Endothelial cell of umbilical vein (primary cell): ENCODE results near the gene ALKBH2. TPM values are rescaled to one million over a fixed set of nuclear protein-coding genes. Genes with fewer than 3 reads are reported as not detected.

Source experiments
- BruUV-seq: library from RNA; stranded (reverse); fragments of 400-500 nt; replicated peaks from 2 replicates; lab custom pipeline; 2021; lab: Mats Ljungman, UMichigan
- CTCF ChIA-PET: fragments of 300-600, 350-600 bp; sonication (Branson Sonifier 250); formaldehyde crosslinking; loops from one replicate; lab custom pipeline; 2021; ENCODE audit warnings: antibody characterized with exemption, inconsistent platforms; lab: Charles Lee
- POLR2A ChIA-PET: fragments of 300-600, 350-600 bp; sonication (Branson Sonifier 250); formaldehyde crosslinking; loops from one replicate; lab custom pipeline; 2021; ENCODE audit warnings: antibody characterized with exemption, inconsistent platforms; lab: Charles Lee
- DNase-seq: peaks from one replicate; pipeline ENCODE4 v3.0.0-alpha.2; 2011; ENCODE audit warnings: low read depth, low spot score
- FAIRE-seq: peaks from 2 replicates; lab custom pipeline; 2011; peaks lifted over from hg19 to GRCh38; lab: Jason Lieb, UNC
- H2AFZ ChIP-seq: 2 replicates; pipeline ENCODE4 v1.6.0; 2012; ENCODE audit warnings: low read depth, low read length, control low read depth, inconsistent platforms
- H3K27ac ChIP-seq: 2 replicates; pipeline ENCODE4 v1.5.1; 2011; ENCODE audit warnings: low read depth, mild to moderate bottlenecking, control low read depth, low read length, moderate library complexity; ENCODE audit not compliant: insufficient read depth
- H3K27me3 ChIP-seq, 2 experiments: 2 replicates each; pipeline versions ENCODE4 v1.6.0 to v1.6.1; 2011; ENCODE audit warnings: low read length in 2 of 2, mixed read lengths in 1 of 2; ENCODE audit not compliant: control insufficient read depth in 2 of 2, insufficient read depth in 2 of 2
- H3K36me3 ChIP-seq, 2 experiments: 2 replicates in 1 of 2; 3 replicates in 1 of 2; pipeline ENCODE4 v1.5.1; 2011; ENCODE audit warnings: low read length in 2 of 2, mild to moderate bottlenecking in 1 of 2, moderate library complexity in 1 of 2; ENCODE audit not compliant: control insufficient read depth in 2 of 2, insufficient read depth in 2 of 2; ENCODE audit errors: extremely low read depth in 1 of 2
- H3K4me1 ChIP-seq: 3 replicates; pipeline ENCODE4 v1.5.1; 2011; ENCODE audit warnings: mild to moderate bottlenecking, low read length; ENCODE audit not compliant: control insufficient read depth, insufficient read depth; ENCODE audit errors: extremely low read depth
- H3K4me2 ChIP-seq: 2 replicates; pipeline ENCODE4 v1.6.1; 2011; ENCODE audit warnings: low read length, control low read depth, mixed read lengths; ENCODE audit not compliant: insufficient read depth
- H3K4me3 ChIP-seq, 3 experiments: fragments of 200-600 bp in 1 of 3; sonication (generic), shearing (Covaris generic) in 1 of 3; replicated peaks in 1 of 3; 2 replicates each; pipeline ENCODE4 v1.5.1; 2011 to 2016; ENCODE audit warnings: control low read depth in 3 of 3, low read length in 3 of 3, mild to moderate bottlenecking in 2 of 3, inconsistent platforms in 1 of 3, low read depth in 1 of 3, moderate library complexity in 1 of 3; ENCODE audit not compliant: insufficient read depth in 1 of 3
- H3K79me2 ChIP-seq: 2 replicates; pipeline ENCODE4 v1.6.0; 2012; ENCODE audit warnings: low read length, inconsistent platforms; ENCODE audit not compliant: control insufficient read depth, insufficient read depth
- H3K9ac ChIP-seq: replicated peaks from 2 replicates; pipeline ENCODE3; 2011; ENCODE audit warnings: low read length, control low read depth; ENCODE audit not compliant: insufficient read depth; ENCODE audit errors: extremely low read depth
- H3K9me1 ChIP-seq: replicated peaks from 3 replicates; pipeline ENCODE4 v1.6.0; 2011; ENCODE audit warnings: mild to moderate bottlenecking, low read length; ENCODE audit not compliant: control insufficient read depth, insufficient read depth; ENCODE audit errors: extremely low read depth
- H3K9me3 ChIP-seq: replicated peaks from 2 replicates; pipeline ENCODE4 v1.5.1; 2012; ENCODE audit warnings: low read length, inconsistent platforms; ENCODE audit not compliant: control insufficient read depth, insufficient read depth
- H4K20me1 ChIP-seq: replicated peaks from 2 replicates; pipeline ENCODE3; 2011; ENCODE audit warnings: mild to moderate bottlenecking, low read length; ENCODE audit not compliant: control insufficient read depth, insufficient read depth; ENCODE audit errors: extremely low read depth
- CTCF ChIP-seq, 2 donors: IDR thresholded peaks; 1 replicate in 1 of 2; 2 replicates in 1 of 2; pipeline ENCODE4 v1.5.1; 2011; ENCODE audit warnings: low read length in 2 of 2, mild to moderate bottlenecking in 2 of 2, moderate library complexity in 2 of 2, control low read depth in 1 of 2, inconsistent platforms in 1 of 2, low read depth in 1 of 2; ENCODE audit not compliant: insufficient read depth in 1 of 2; ENCODE audit errors: extremely low read depth in 1 of 2
- EZH2 ChIP-seq: IDR thresholded peaks from 2 replicates; pipeline ENCODE4 v1.6.1; 2012; ENCODE audit warnings: borderline replicate concordance, low read depth, mild to moderate bottlenecking, moderate library complexity, low read length, inconsistent platforms; ENCODE audit not compliant: severe bottlenecking
- FOS ChIP-seq: IDR thresholded peaks from 2 replicates; pipeline ENCODE4 v1.6.1; 2011; ENCODE audit warnings: mild to moderate bottlenecking, low read length, moderate library complexity, borderline replicate concordance; ENCODE audit not compliant: insufficient read depth
- GATA2 ChIP-seq: IDR thresholded peaks from 2 replicates; pipeline ENCODE4 v1.7.0; 2011; ENCODE audit warnings: low read depth, mild to moderate bottlenecking, moderate library complexity, mixed read lengths, low read length; ENCODE audit not compliant: insufficient read length, insufficient read depth
- JUN ChIP-seq: IDR thresholded peaks from 2 replicates; pipeline ENCODE4 v1.6.1; 2011; ENCODE audit warnings: borderline replicate concordance, low read depth; ENCODE audit not compliant: insufficient read length, insufficient read depth
- MAX ChIP-seq: IDR thresholded peaks from 2 replicates; pipeline ENCODE4 v1.6.1; 2011; ENCODE audit not compliant: insufficient read depth, insufficient read length
- MYC ChIP-seq: IDR thresholded peaks from one replicate; pipeline ENCODE4 v1.6.1; 2011; ENCODE audit warnings: mild to moderate bottlenecking, low read depth, low read length
- POLR2A ChIP-seq: IDR thresholded peaks from 2 replicates; pipeline ENCODE4 v1.6.1; 2012; ENCODE audit warnings: low read depth, mild to moderate bottlenecking, control low read depth, low read length
- POLR2AphosphoS5 ChIP-seq: IDR thresholded peaks from 2 replicates; pipeline ENCODE4 v1.6.1; 2012; ENCODE audit warnings: low read depth, mild to moderate bottlenecking, control low read depth, low read length, moderate library complexity; ENCODE audit not compliant: insufficient read depth
- dilution Hi-C: fragments of 300-500 bp; cut with MboI; formaldehyde crosslinking; loops from one replicate; pipeline ENCODE4 v1.15.0; 2019; ENCODE audit warnings: low sequenced_read_pairs; ENCODE audit not compliant: extremely low pct_ligation_motif_present
- intact Hi-C: fragments of 100-400 bp; cut with micrococcal nuclease; formaldehyde crosslinking; loops from one replicate; pipeline ENCODE4 v1.10.0; 2022
- polyA plus RNA-seq, 4 experiments: library from polyadenylated mRNA; depleted of rRNA in 3 of 4; stranded (reverse) in 3 of 4; unstranded in 1 of 4; fragments of >200 nt; gene quantifications; 2 replicates each; pipeline versions ENCODE4 v1.2.1 to v1.2.3, GENCODE V29; 2011 to 2012; ENCODE audit warnings: missing spikeins in 1 of 4
- total RNA-seq: library from RNA; stranded (reverse); gene quantifications from 2 replicates; pipeline ENCODE4 v1.2.3, GENCODE V29; 2021

The ALKBH2 gene
- total and polyA plus RNA-seq, 2 donors (not counting 3 experiments of a cell fraction or from before 2014, with no cell fraction given), result 5.4 to 7.3 TPM

GRCh38 chr12:109110988-109111495, 17.8 kb upstream of the ALKBH2 start:
- FAIRE-seq, result peak; percentile 78
- POLR2A ChIA-PET, result no interaction called here
- Histone ChIP-seq H3K9ac (peak overlapping the region; percentile 60), H4K20me1 (no peaks in the 10 kb centered on the region), H3K36me3 (peaks cover 4 to 5% of the 10 kb centered on the region in 2 experiments), H3K27ac (peak overlapping the region; percentile 80), H3K4me1 (peaks cover 12% of the 10 kb centered on the region), H2AFZ (peak overlapping the region; percentile 94), H3K9me3 (no peaks in the 10 kb centered on the region), H3K27me3 (no peaks in the 10 kb centered on the region), H3K4me3 (peak overlapping the region; percentile 31 to 56 (median 38)), H3K9me1 (no peaks in the 10 kb centered on the region), H3K79me2 (no peaks in the 10 kb centered on the region), H3K4me2 (peak overlapping the region; percentile 43)
- no peak for TF ChIP-seq CTCF (IDR thresholded peaks at IDR 0.05; ENCODE audit: extremely low read depth in 1 of 2, insufficient read depth in 1 of 2, low read depth in 1 of 2, low read length in 2 of 2)
- TF ChIP-seq POLR2AphosphoS5, result peak; percentile 61
- no peak for TF ChIP-seq MAX
- peak; percentile 22 for TF ChIP-seq FOS
- TF ChIP-seq POLR2A, result peak; percentile 37
- TF ChIP-seq GATA2, result no peak
- TF ChIP-seq EZH2, result no peak
- no peak for TF ChIP-seq JUN
- TF ChIP-seq MYC, result no peak
- dilution Hi-C loops (no loop called here), intact Hi-C loops (loop anchor here (1.0 to 5.0 kb wide), 5 partner anchors 13 to 549 kb away; partner anchors contain the start of genes ISCU, SART3 and SVOP)
- no TSS peak for BruUV-seq
- peak; percentile 84 for DNase-seq
- CTCF ChIA-PET, result interaction anchor here (0.7 to 2.6 kb wide), 19 partner anchors 8 to 283 kb away, joined by 3 to 91 read pairs (median 10); no protein-coding TSS in a partner anchor
